ENCODE data around the gene RAB5IF. TPM values are rescaled to one million over a fixed set of nuclear protein-coding genes. Genes with fewer than 3 reads are reported as not detected.
"Not testable (repeated sequence)": the region's sequence is repeated elsewhere in the genome, so short reads cannot be mapped to it uniquely, and the experiment has no call there.

The RAB5IF gene
- total RNA-seq, 1 donor from 2014 or later, result 25.0 TPM

- no peak for DNase-seq
These were observed 24.4 kb downstream of the RAB5IF start for GRCh38 chr20:36629719-36630681.

GRCh38 chr20:36631646-36632045, 26.1 kb downstream of the RAB5IF start:
- DNase-seq, result no peak

- DNase-seq, result no peak
These were observed 26.5 kb downstream of the RAB5IF start for GRCh38 chr20:36632147-36632486.

GRCh38 chr20:36632487-36633284, 27.1 kb downstream of the RAB5IF start:
- DNase-seq, result no peak

- DNase-seq, result no peak
These were observed 27.8 kb downstream of the RAB5IF start for GRCh38 chr20:36633285-36633772.

GRCh38 chr20:36634342-36634741, 28.8 kb downstream of the RAB5IF start:
- no peak for DNase-seq

- DNase-seq, result not testable (repeated sequence)
These were observed 33.4 kb downstream of the RAB5IF start for GRCh38 chr20:36638876-36639400.

- no peak for DNase-seq
These were observed 35.9 kb downstream of the RAB5IF start for GRCh38 chr20:36641506-36641843.

- no peak for DNase-seq
These were observed 36.6 kb downstream of the RAB5IF start for GRCh38 chr20:36642136-36642535.

GRCh38 chr20:36644032-36644705, 38.6 kb downstream of the RAB5IF start:
- no peak for DNase-seq

- DNase-seq, result no peak
These were observed 39.1 kb downstream of the RAB5IF start for GRCh38 chr20:36644706-36645095.

GRCh38 chr20:36645353-36645752, 39.8 kb downstream of the RAB5IF start:
- no peak for DNase-seq

GRCh38 chr20:36645998-36646397, 40.4 kb downstream of the RAB5IF start, which contains the start of gene SLA2:
SLA2 (minus strand) TSS chr20:36646196; CDS start chr20:36641335, 4,861 bp downstream.
- DNase-seq, result no peak

GRCh38 chr20:36646678-36647077, 41.1 kb downstream of the RAB5IF start:
- no peak for DNase-seq

GRCh38 chr20:36647196-36648121, 41.9 kb downstream of the RAB5IF start:
- DNase-seq, result no peak

- DNase-seq, result no peak
These were observed 47.9 kb downstream of the RAB5IF start for GRCh38 chr20:36653456-36653855.

- no peak for DNase-seq
These were observed 48.9 kb downstream of the RAB5IF start for GRCh38 chr20:36654506-36654905.

GRCh38 chr20:36655004-36655403, 49.4 kb downstream of the RAB5IF start:
- no peak for DNase-seq

- no peak for DNase-seq
These were observed 51.2 kb downstream of the RAB5IF start for GRCh38 chr20:36656733-36657132.

GRCh38 chr20:36658300-36658699, 52.7 kb downstream of the RAB5IF start:
- DNase-seq, result no peak
